Measurements from ENCODE around the gene ZFHX3.

DNA sequence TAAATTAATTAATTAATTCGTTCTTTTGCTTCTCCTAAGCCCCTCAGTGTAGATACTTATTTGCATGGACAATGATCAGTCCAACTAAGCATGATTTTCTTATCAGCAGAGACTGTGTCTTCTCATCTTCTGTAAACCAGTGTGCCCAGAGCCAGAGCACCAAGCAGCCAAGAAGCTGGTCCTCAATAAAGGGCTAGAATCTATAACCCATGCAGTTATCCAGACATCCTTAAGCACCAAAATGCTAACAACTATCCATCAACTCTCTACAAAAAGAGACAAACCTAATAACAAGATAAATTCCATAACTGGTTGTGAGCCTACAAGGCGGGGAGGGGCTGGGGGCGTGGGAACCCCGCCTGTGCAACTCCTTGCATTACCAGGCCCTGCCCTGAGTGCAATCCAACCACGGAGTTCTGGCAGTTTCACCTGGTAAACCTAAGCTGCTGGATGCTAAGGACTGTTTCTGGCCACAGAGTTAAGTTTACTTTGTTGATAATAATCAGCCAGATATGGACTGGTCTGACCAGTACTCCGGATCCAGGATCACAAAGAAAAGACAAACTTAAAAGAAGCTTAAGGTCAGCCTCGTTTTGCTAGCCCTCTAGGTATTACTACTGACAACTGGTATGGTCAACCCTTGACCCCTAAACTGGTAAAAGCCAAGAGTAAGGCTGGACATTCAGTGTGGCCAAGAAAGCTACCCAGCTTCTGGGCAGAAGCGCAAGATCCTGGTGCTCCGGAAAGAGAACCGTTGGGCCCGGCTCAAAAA is 51.5 kb downstream of the ZFHX3 start:
- TF ChIP-seq, protein P1, sequence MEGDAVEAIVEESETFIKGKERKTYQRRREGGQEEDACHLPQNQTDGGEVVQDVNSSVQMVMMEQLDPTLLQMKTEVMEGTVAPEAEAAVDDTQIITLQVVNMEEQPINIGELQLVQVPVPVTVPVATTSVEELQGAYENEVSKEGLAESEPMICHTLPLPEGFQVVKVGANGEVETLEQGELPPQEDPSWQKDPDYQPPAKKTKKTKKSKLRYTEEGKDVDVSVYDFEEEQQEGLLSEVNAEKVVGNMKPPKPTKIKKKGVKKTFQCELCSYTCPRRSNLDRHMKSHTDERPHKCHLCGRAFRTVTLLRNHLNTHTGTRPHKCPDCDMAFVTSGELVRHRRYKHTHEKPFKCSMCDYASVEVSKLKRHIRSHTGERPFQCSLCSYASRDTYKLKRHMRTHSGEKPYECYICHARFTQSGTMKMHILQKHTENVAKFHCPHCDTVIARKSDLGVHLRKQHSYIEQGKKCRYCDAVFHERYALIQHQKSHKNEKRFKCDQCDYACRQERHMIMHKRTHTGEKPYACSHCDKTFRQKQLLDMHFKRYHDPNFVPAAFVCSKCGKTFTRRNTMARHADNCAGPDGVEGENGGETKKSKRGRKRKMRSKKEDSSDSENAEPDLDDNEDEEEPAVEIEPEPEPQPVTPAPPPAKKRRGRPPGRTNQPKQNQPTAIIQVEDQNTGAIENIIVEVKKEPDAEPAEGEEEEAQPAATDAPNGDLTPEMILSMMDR (conservative IDR thresholded peaks at IDR 0.05), result no peak
- no peak for TF ChIP-seq ZFX (IDR thresholded peaks at IDR 0.05)

Measured in C4-2B (cell line).